Type B pancreatic cell (in vitro differentiated cells): ENCODE measurements around the gene RPSA. TPM values are rescaled to one million over a fixed set of nuclear protein-coding genes. Genes with fewer than 3 reads are reported as not detected.

Experiments
- DNase-seq: peaks from one replicate; pipeline ENCODE4 v3.0.0; 2021; ENCODE audit warnings: mixed read lengths; ENCODE audit not compliant: unreplicated experiment; ENCODE audit errors: extremely low spot score
- H3K27ac Mint-ChIP-seq: 2 replicates; pipeline ENCODE4 v1.8.0; 2021; ENCODE audit warnings: mild to moderate bottlenecking, mixed read lengths
- H3K27me3 Mint-ChIP-seq: 2 replicates; pipeline ENCODE4 v1.8.0; 2021; ENCODE audit warnings: mixed read lengths
- H3K36me3 Mint-ChIP-seq: 2 replicates; pipeline ENCODE4 v1.8.0; 2021; ENCODE audit warnings: mixed read lengths
- H3K4me1 Mint-ChIP-seq: one replicate; pipeline ENCODE4 v1.8.0; 2021; ENCODE audit warnings: mixed read lengths; ENCODE audit not compliant: unreplicated experiment
- H3K4me3 Mint-ChIP-seq: 2 replicates; pipeline ENCODE4 v1.8.0; 2021; ENCODE audit warnings: mild to moderate bottlenecking, mixed read lengths
- H3K9me3 Mint-ChIP-seq: 2 replicates; pipeline ENCODE4 v1.8.0; 2021; ENCODE audit warnings: mixed read lengths
- CTCF ChIP-seq: fragments of 200-600 bp; sonication (generic); conservative IDR thresholded peaks from 2 replicates; pipeline ENCODE4 v1.5.0; 2021; ENCODE audit warnings: antibody characterized with exemption, mild to moderate bottlenecking
- total RNA-seq: library from RNA; stranded (reverse); gene quantifications from 2 replicates; pipeline ENCODE4 v1.2.1, GENCODE V29; 2021; ENCODE audit warnings: low replicate concordance

Gene RPSA
- total RNA-seq, 1 donor from 2014 or later: 1,454 TPM

DNA sequence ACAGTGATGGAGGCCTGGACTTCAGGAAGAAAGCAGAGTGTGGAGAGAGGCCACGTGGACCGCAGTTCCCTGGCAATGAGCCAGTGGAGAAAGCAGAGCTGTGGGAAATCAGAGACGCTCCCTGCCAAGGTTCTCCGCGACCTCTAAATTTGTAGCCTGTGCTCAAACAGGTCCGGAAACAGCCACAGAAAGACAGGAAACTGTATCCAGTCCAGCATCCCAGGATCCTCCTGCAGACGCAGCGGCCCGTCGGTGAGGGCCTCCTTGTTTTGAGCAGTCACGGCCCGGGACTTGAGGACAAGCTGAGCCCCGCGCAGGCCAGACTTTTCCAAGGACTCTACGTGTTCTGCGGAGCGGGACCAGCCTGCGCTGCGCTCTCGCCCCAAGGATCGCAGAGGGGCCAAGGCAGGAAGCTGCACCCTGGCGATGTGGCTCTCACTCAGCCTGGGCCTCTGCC is 22.3 kb downstream of the RPSA start:
- H3K27me3 Mint-ChIP-seq: peaks cover 4% of the 10 kb centered on the region
- no peak for DNase-seq
- H3K27ac Mint-ChIP-seq: no peak overlapping the region
- no peaks in the 10 kb centered on the region for H3K36me3 Mint-ChIP-seq
- H3K9me3 Mint-ChIP-seq: no peaks in the 10 kb centered on the region
- no peak for TF ChIP-seq CTCF
- H3K4me1 Mint-ChIP-seq: no peaks in the 10 kb centered on the region
- no peak overlapping the region for H3K4me3 Mint-ChIP-seq

DNA sequence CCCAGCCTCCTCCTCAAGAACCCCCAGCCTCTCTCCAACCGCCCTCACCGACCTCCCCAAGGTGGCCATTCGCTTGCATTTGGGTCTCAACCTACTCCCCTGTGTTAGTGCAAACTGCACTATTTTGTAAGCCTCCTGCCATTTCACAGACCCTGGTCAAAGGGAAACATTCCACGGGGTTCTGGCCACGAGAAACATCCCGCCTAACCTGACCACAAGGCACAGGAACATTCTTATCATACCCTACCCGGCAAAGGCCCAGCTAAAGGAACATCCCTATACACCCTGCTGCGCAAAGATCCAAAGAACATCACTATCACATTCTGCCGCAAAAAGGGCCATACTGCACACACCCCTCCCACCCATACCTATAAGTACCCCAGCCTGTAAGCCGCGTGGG is 22.9 kb downstream of the RPSA start:
- H3K27me3 Mint-ChIP-seq: peaks cover 4% of the 10 kb centered on the region
- H3K36me3 Mint-ChIP-seq: no peaks in the 10 kb centered on the region
- TF ChIP-seq CTCF: no peak
- H3K4me1 Mint-ChIP-seq: no peaks in the 10 kb centered on the region
- no peak for DNase-seq
- H3K9me3 Mint-ChIP-seq: no peaks in the 10 kb centered on the region
- H3K4me3 Mint-ChIP-seq: no peak overlapping the region
- H3K27ac Mint-ChIP-seq: no peak overlapping the region

DNA sequence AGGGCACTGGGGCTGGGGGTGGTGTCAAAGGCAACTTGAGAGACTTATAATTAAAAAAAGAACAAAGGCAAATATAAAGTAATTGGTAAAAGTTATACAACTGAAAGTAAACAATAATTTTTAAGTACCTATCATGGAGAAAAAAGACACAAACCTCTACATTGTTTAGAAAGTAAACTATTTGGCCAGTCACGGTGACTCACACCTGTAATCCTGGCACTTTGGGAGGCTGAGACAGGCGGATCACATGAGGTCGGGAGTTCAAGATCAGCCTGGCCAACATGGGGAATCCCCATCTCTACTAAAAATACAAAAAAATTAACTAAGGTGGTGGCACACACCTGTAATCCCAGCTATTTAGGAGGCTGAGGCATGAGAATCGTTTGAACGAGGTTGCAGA is 25.8 kb downstream of the RPSA start:
- H3K9me3 Mint-ChIP-seq: no peaks in the 10 kb centered on the region
- no peaks in the 10 kb centered on the region for H3K4me1 Mint-ChIP-seq
- TF ChIP-seq CTCF: no peak
- peaks cover 4% of the 10 kb centered on the region for H3K27me3 Mint-ChIP-seq
- no peak overlapping the region for H3K4me3 Mint-ChIP-seq
- no peaks in the 10 kb centered on the region for H3K36me3 Mint-ChIP-seq
- no peak overlapping the region for H3K27ac Mint-ChIP-seq
- no peak for DNase-seq

DNA sequence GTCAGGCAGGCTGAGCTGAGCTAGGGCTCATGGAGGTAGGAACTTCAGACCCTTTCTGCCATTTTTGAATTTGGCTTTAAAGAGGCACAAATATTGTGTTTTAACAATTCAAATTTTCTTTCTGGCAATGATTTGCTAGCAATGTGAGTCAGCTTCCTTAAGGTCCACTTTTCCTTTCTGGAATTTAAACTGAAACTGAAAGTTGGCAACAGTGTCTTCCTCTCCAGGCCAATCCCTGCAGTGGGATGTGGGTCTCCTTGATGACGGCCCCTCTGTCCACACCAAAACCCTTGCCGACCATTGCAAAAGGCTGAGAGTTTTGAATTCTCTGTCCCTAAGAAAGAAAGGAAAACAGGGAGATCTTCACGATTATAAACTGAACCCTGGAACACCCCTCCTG is 27.1 kb downstream of the RPSA start:
- H3K4me1 Mint-ChIP-seq: no peaks in the 10 kb centered on the region
- no peak overlapping the region for H3K27ac Mint-ChIP-seq
- no peaks in the 10 kb centered on the region for H3K36me3 Mint-ChIP-seq
- H3K9me3 Mint-ChIP-seq: no peaks in the 10 kb centered on the region
- H3K4me3 Mint-ChIP-seq: no peak overlapping the region
- TF ChIP-seq CTCF: no peak
- DNase-seq: no peak
- H3K27me3 Mint-ChIP-seq: peaks cover 4% of the 10 kb centered on the region

- Mint-ChIP-seq H3K4me1 (no peaks in the 10 kb centered on the region), H3K36me3 (no peaks in the 10 kb centered on the region), H3K27ac (no peak overlapping the region), H3K4me3 (no peak overlapping the region), H3K9me3 (no peaks in the 10 kb centered on the region), H3K27me3 (peaks cover 4% of the 10 kb centered on the region)
- no peak for DNase-seq
- no peak for TF ChIP-seq CTCF
Measured at GRCh38 chr3:39434574-39434973, 28.1 kb downstream of the RPSA start.

- Mint-ChIP-seq H3K4me3 (no peak overlapping the region), H3K27ac (no peak overlapping the region), H3K4me1 (no peaks in the 10 kb centered on the region)
Measured at GRCh38 chr3:39435006-39435748, 28.7 kb downstream of the RPSA start.

More at GRCh38 chr3:39435006-39435748, 28.7 kb downstream of the RPSA start:
- DNase-seq: no peak
- no peaks in the 10 kb centered on the region for H3K36me3 Mint-ChIP-seq
- no peaks in the 10 kb centered on the region for H3K9me3 Mint-ChIP-seq
- no peak for TF ChIP-seq CTCF
- peaks cover under 1% of the 10 kb centered on the region for H3K27me3 Mint-ChIP-seq
